HepG2 (cell line): ENCODE results near the gene RGL3. TPM values are rescaled to one million over a fixed set of nuclear protein-coding genes. Genes with fewer than 3 reads are reported as not detected.

ENCODE experiments used
- ATAC-seq: fragments of 200-7000 bp; cut with Tn5 transposase; 3 replicates; pipeline ENCODE4 v1.9.1; 2020; ENCODE audit warnings: mild to moderate bottlenecking, moderate library complexity
- BruUV-seq: library from RNA; stranded (reverse); fragments of 400-500 nt; replicated peaks from 2 replicates; lab custom pipeline; 2021; lab: Mats Ljungman, UMichigan
- CTCF ChIA-PET: fragments of 300-600 bp; formaldehyde crosslinking; extraction: SDS; loops from one replicate; lab custom pipeline; 2021; ENCODE audit warnings: low total read pairs, inconsistent platforms, low intra/inter-chr PET ratio; lab: Yijun Ruan, JAX
- POLR2A ChIA-PET: fragments of 350-600 bp; sonication (Branson Sonifier 250); formaldehyde crosslinking; loops from one replicate; lab custom pipeline; 2020; ENCODE audit warnings: antibody characterized with exemption, inconsistent platforms; lab: Yijun Ruan, JAX
- DNase-seq: peaks from one replicate; pipeline ENCODE4 v3.0.0-alpha.2; 2015; ENCODE audit warnings: low spot score
- FAIRE-seq: peaks from 3 replicates; lab custom pipeline; 2011; peaks lifted over from hg19 to GRCh38; lab: Jason Lieb, UNC
- H2AFZ ChIP-seq: one replicate; pipeline ENCODE4 v1.6.1; 2011; ENCODE audit warnings: low read length, inconsistent platforms
- H3K27ac ChIP-seq: fragments of 300-600 bp; 3 replicates; pipeline ENCODE4 v1.8.0; 2011; ENCODE audit warnings: mixed run types, mild to moderate bottlenecking, mixed read lengths, low read length, inconsistent platforms; ENCODE audit not compliant: insufficient read depth; ENCODE audit errors: extremely low read length
- H3K27me3 ChIP-seq, 2 experiments: fragments of 200-600 bp in 1 of 2; 2 replicates in 1 of 2; 3 replicates in 1 of 2; pipeline versions ENCODE4 v1.6.0 to v1.8.0; 2011; ENCODE audit warnings: low read length in 2 of 2, mild to moderate bottlenecking in 2 of 2, moderate library complexity in 2 of 2, inconsistent platforms in 1 of 2; ENCODE audit not compliant: insufficient read depth in 2 of 2, control insufficient read depth in 1 of 2
- H3K36me3 ChIP-seq, 2 experiments: fragments of 200-600 bp in 1 of 2; replicated peaks in 1 of 2; 2 replicates in 1 of 2; 3 replicates in 1 of 2; pipeline versions ENCODE4 v1.5.1 to v1.8.0; 2011; ENCODE audit warnings: low read length in 2 of 2, inconsistent platforms in 1 of 2; ENCODE audit not compliant: insufficient read depth in 2 of 2, control insufficient read depth in 1 of 2
- H3K4me1 ChIP-seq: 2 replicates; pipeline ENCODE4 v1.5.1; 2012; ENCODE audit warnings: low read length, inconsistent platforms; ENCODE audit not compliant: insufficient read depth
- H3K4me2 ChIP-seq: 2 replicates; pipeline ENCODE4 v1.6.0; 2011; ENCODE audit warnings: low read depth, low read length, inconsistent platforms
- H3K4me3 ChIP-seq, 3 experiments: fragments of 200-600 bp in 1 of 3; sonication (generic), shearing (Covaris generic) in 1 of 3; replicated peaks in 1 of 3; 2 replicates each; pipeline ENCODE4 v1.5.1; 2011 to 2016; ENCODE audit warnings: low read length in 3 of 3, inconsistent platforms in 2 of 3, low read depth in 2 of 3, mild to moderate bottlenecking in 2 of 3, control low read depth in 1 of 3, mixed read lengths in 1 of 3; ENCODE audit not compliant: insufficient read depth in 1 of 3
- H3K79me2 ChIP-seq: one replicate; pipeline ENCODE4 v1.6.1; 2011; ENCODE audit warnings: low read length, inconsistent platforms; ENCODE audit not compliant: insufficient read depth
- H3K9ac ChIP-seq: 2 replicates; pipeline ENCODE4 v1.6.0; 2011; ENCODE audit warnings: mild to moderate bottlenecking, low read depth, low read length, inconsistent platforms; ENCODE audit not compliant: insufficient read depth
- H3K9me3 ChIP-seq: 2 replicates; pipeline ENCODE4 v1.5.1; 2012; ENCODE audit warnings: mild to moderate bottlenecking, low read length
- H4K20me1 ChIP-seq: 2 replicates; pipeline ENCODE4 v1.6.0; 2011; ENCODE audit warnings: inconsistent platforms, mild to moderate bottlenecking, low read length, moderate library complexity; ENCODE audit not compliant: insufficient read depth
- FUBP1 ChIP-seq: sonication (generic); formaldehyde crosslinking; IDR thresholded peaks from 2 replicates; pipeline ENCODE4 v1.5.1; 2020; ENCODE audit warnings: missing genetic modification reagents, mild to moderate bottlenecking, borderline replicate concordance
- HNRNPLL ChIP-seq: fragments of 200-400 bp; formaldehyde crosslinking; IDR thresholded peaks from 2 replicates; pipeline ENCODE4 v1.6.1; 2017; ENCODE audit warnings: mild to moderate bottlenecking, low read depth, low read length; ENCODE audit not compliant: poor library complexity, severe bottlenecking
- PCBP2 ChIP-seq: fragments of 200-400 bp; formaldehyde crosslinking; optimal IDR thresholded peaks from 2 replicates; pipeline ENCODE3; 2018; ENCODE audit warnings: low read length, low read depth; ENCODE audit not compliant: poor library complexity, severe bottlenecking
- SMAD3 ChIP-seq: sonication (generic); formaldehyde crosslinking; IDR thresholded peaks from 2 replicates; pipeline ENCODE4 v1.4.0; 2020; ENCODE audit warnings: missing genetic modification reagents
- TEAD3 ChIP-seq: optimal IDR thresholded peaks from 2 replicates; pipeline ENCODE3; 2016; ENCODE audit warnings: borderline replicate concordance
- U2AF2 ChIP-seq: fragments of 200-400 bp; formaldehyde crosslinking; IDR thresholded peaks from 2 replicates; pipeline ENCODE4 v1.6.1; 2017; ENCODE audit warnings: low read depth, mild to moderate bottlenecking, low read length
- ZNF3 ChIP-seq: IDR thresholded peaks from 2 replicates; pipeline ENCODE4 v1.7.0; 2017; ENCODE audit warnings: inconsistent platforms
- WGBS: methylation state at CpG from one replicate; pipeline ENCODE4 v1.1.6; 2017; ENCODE audit warnings: low lambda C conversion rate; 5-methylcytosine and 5-hydroxymethylcytosine counted together
- in situ Hi-C: cut with HindIII; loops from 2 replicates; pipeline ENCODE4 v1.10.0; 2017; ENCODE audit warnings: low pct_unique_long_range_greater_than_20kb; ENCODE audit not compliant: extremely low pct_ligation_motif_present
- intact Hi-C: fragments of 100-400 bp; cut with micrococcal nuclease; formaldehyde crosslinking; loops from one replicate; pipeline ENCODE4 v1.10.0; 2022; ENCODE audit not compliant: unreplicated experiment
- polyA plus RNA-seq, 8 experiments: library from polyadenylated mRNA; depleted of rRNA in 3 of 8; stranded (reverse) in 7 of 8; unstranded in 1 of 8; fragments of >200 nt; fragmentation: Illumina TruSeq in 4 of 8; extraction: Trizol in 4 of 8; gene quantifications; 2 replicates each; pipeline versions ENCODE4 v1.2.1 to v1.2.3, GENCODE V29; 2011 to 2016; ENCODE audit warnings: low read depth in 4 of 8, missing spikeins in 1 of 8, mixed read lengths in 1 of 8; ENCODE audit not compliant: insufficient read depth in 1 of 8
- total RNA-seq, 5 experiments: library from RNA; depleted of rRNA; stranded (reverse); fragments of >200 nt; fragmentation: Illumina TruSeq; extraction: Trizol; gene quantifications; 2 replicates each; pipeline ENCODE4 v1.2.3, GENCODE V29; 2016; ENCODE audit warnings: low read depth in 1 of 5
- TF ChIP-seq, protein P1 (sequence below): sonication (generic); formaldehyde crosslinking; IDR thresholded peaks from 2 replicates; pipeline ENCODE4 v1.4.0; 2020; ENCODE audit warnings: missing genetic modification reagents

Gene RGL3
- total and polyA plus RNA-seq, 2 of the 13 experiments (the other 11 are each of a cell fraction or from before 2014, with no cell fraction given): 4.2 to 7.6 TPM

- Histone ChIP-seq H3K79me2 (no peaks in the 10 kb centered on the region), H3K4me3 (no peak overlapping the region), H3K27me3 (no peaks in the 10 kb centered on the region), H3K4me2 (no peak overlapping the region), H3K4me1 (no peaks in the 10 kb centered on the region), H2AFZ (no peak overlapping the region), H3K36me3 (no peaks in the 10 kb centered on the region), H3K9ac (no peak overlapping the region), H3K9me3 (no peaks in the 10 kb centered on the region), H3K27ac (no peak overlapping the region), H4K20me1 (no peaks in the 10 kb centered on the region)
- DNase-seq (no peak), FAIRE-seq (no peak), ATAC-seq (no peak)
- TF ChIP-seq FUBP1 (CRISPR knock-in tag) (no peak), SMAD3 (CRISPR knock-in tag) (no peak), ZNF3 (CRISPR knock-in tag) (no peak), HNRNPLL (no peak), TEAD3 (CRISPR knock-in tag) (no peak), PCBP2 (no peak), U2AF2 (no peak)
- TF ChIP-seq, protein P1, sequence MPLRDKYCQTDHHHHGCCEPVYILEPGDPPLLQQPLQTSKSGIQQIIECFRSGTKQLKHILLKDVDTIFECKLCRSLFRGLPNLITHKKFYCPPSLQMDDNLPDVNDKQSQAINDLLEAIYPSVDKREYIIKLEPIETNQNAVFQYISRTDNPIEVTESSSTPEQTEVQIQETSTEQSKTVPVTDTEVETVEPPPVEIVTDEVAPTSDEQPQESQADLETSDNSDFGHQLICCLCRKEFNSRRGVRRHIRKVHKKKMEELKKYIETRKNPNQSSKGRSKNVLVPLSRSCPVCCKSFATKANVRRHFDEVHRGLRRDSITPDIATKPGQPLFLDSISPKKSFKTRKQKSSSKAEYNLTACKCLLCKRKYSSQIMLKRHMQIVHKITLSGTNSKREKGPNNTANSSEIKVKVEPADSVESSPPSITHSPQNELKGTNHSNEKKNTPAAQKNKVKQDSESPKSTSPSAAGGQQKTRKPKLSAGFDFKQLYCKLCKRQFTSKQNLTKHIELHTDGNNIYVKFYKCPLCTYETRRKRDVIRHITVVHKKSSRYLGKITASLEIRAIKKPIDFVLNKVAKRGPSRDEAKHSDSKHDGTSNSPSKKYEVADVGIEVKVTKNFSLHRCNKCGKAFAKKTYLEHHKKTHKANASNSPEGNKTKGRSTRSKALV (CRISPR knock-in tag): no peak
- CTCF ChIA-PET: no interaction called here
- intact Hi-C loops (no loop called here), in situ Hi-C loops (no loop called here)
- POLR2A ChIA-PET: no interaction called here
- BruUV-seq: no TSS peak
- WGBS: 68% methylated on average over 9 of the region's 9 CpGs
Observed at GRCh38 chr19:11404588-11405222, 14.4 kb downstream of the RGL3 start.
